ENCODE results near the gene RAX2.
"Not testable (repeated sequence)": the region's sequence is repeated elsewhere in the genome, so short reads cannot be mapped to it uniquely, and the experiment has no call there.

Gene RAX2

GRCh38 chr19:3757705-3758104, 14.3 kb downstream of the RAX2 start:
- DNase-seq = not testable (repeated sequence)

GRCh38 chr19:3753631-3754410, 18.2 kb downstream of the RAX2 start:
- no peak for DNase-seq

GRCh38 chr19:3752492-3752891, 19.5 kb downstream of the RAX2 start:
- DNase-seq = no peak

- DNase-seq = no peak
Observed at GRCh38 chr19:3751236-3751635, 20.8 kb downstream of the RAX2 start.

GRCh38 chr19:3750211-3750610, 21.8 kb downstream of the RAX2 start:
- no peak for DNase-seq

- DNase-seq = no peak
Observed at GRCh38 chr19:3748965-3749364, 23.1 kb downstream of the RAX2 start.

- DNase-seq = no peak
Observed at GRCh38 chr19:3746371-3747056, 25.5 kb downstream of the RAX2 start.

GRCh38 chr19:3745363-3746045, 26.5 kb downstream of the RAX2 start:
- no peak for DNase-seq

- no peak for DNase-seq
Observed at GRCh38 chr19:3743486-3743885, 28.5 kb downstream of the RAX2 start.

GRCh38 chr19:3740431-3740830, 31.6 kb downstream of the RAX2 start:
- no peak for DNase-seq

- no peak for DNase-seq
Observed at GRCh38 chr19:3738477-3739220, 33.4 kb downstream of the RAX2 start.

- no peak for DNase-seq
Observed at GRCh38 chr19:3737487-3738205, 34.4 kb downstream of the RAX2 start.

GRCh38 chr19:3736106-3736724, 35.8 kb downstream of the RAX2 start:
- DNase-seq = no peak

- DNase-seq = no peak
Observed at GRCh38 chr19:3734310-3734600, 37.8 kb downstream of the RAX2 start.

- DNase-seq = no peak
Observed at GRCh38 chr19:3733549-3734309, 38.3 kb downstream of the RAX2 start.

GRCh38 chr19:3732108-3732507, 39.9 kb downstream of the RAX2 start:
- no peak for DNase-seq

- no peak for DNase-seq
Observed at GRCh38 chr19:3730457-3730958, 41.5 kb downstream of the RAX2 start.

- no peak for DNase-seq
Observed at GRCh38 chr19:3725640-3726310, 46.3 kb downstream of the RAX2 start.

GRCh38 chr19:3725121-3725520, 46.9 kb downstream of the RAX2 start:
- DNase-seq = no peak

GRCh38 chr19:3723883-3724282, 48.1 kb downstream of the RAX2 start:
- no peak for DNase-seq

- DNase-seq = no peak
Observed at GRCh38 chr19:3723110-3723488, 48.9 kb downstream of the RAX2 start.
